ACHN (cell line): ENCODE results near the gene MARS1.
"Not testable (repeated sequence)": the region's sequence is repeated elsewhere in the genome, so short reads cannot be mapped to it uniquely, and the experiment has no call there.

Experiments
- DNase-seq: peaks from one replicate; pipeline ENCODE4 v3.0.0-alpha.2; 2015
- in situ Hi-C: cut with HindIII; loops from 2 replicates; pipeline ENCODE4 v1.10.0; 2017; ENCODE audit warnings: low sequenced_read_pairs, low pct_ligation_motif_present, low pct_unique_long_range_greater_than_20kb

The MARS1 gene

DNA sequence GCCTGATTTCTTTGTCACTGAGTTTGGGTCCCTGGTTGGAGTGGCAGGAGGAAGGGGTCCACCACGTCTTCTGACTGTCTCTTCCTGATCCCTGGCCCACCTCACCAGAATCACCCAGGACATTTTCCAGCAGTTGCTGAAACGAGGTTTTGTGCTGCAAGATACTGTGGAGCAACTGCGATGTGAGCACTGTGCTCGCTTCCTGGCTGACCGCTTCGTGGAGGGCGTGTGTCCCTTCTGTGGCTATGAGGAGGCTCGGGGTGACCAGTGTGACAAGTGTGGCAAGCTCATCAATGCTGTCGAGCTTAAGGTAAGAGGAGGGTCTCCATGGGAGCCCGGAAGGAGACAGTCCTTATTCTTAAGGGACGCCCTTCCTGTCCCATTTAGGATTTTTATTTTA lies 12.3 kb downstream of the MARS1 start:
- in situ Hi-C loops, result no loop called here
- no peak for DNase-seq

DNA sequence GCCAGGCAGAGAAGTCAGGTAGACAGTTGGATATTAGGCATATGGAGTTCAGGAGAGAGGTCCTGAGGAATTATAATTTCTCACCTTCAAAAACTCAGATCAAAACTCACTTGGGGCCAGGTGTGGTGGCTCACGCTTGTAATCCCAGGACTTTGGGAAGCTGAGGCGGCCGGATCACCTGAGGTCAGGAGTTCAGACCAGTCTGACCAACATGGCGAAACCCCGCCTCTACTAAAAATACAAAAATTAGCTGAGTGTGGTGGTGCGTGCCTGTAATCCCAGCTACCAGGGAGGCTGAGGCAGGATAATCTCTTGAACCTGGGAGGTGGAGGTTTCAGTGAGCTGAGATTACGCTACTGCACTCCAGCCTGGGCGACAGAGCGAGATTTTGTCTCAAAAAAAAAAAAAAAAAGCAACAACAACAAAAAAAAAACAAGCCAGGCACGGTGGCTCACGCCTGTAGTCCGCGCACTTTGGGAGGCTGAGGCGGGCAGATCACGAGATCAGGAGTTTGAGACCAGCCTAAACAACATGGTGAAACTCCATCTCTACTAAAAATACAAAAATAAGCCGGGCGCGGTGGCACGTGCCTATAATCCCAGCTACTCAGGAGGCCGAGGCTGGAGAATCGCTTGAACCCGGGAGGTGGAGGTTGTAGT lies 14.6 kb downstream of the MARS1 start:
- in situ Hi-C loops, DNase-seq: not testable (repeated sequence)

DNA sequence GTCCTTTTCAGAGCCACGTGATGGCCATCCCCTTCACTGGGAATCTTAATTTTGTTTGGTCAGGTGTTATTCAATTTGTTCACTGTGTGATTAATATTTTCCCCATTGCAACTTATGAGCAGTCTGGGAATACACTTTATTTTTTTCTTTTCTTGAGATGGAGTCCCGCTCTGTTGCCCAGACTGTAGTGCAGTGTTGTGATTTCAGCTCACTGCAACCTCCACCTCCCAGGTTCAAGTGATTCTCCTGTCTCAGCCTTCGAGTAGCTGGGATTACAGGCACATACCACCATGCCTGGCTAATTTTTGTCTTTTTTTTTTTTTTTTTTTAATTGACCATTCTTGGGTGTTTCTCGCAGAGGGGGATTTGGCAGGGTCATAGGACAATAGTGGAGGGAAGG lies 18.7 kb downstream of the MARS1 start:
- in situ Hi-C loops, DNase-seq: not testable (repeated sequence)

DNA sequence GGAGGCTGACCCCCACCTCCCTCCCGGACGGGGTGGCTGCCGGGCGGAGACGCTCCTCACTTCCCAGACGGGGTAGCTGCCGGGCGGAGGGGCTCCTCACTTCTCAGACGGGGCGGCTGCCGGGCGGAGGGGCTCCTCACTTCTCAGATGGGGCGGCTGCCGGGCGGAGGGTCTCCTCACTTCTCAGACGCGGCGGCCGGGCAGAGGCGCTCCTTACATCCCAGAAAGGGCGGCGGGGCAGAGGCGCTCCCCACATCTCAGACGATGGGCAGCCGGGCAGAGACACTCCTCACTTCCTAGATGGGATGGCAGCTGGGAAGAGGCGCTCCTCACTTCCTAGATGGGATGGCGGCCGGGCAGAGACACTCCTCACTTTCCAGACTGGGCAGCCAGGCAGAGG lies 19.9 kb downstream of the MARS1 start:
- in situ Hi-C loops, DNase-seq: not testable (repeated sequence)

DNA sequence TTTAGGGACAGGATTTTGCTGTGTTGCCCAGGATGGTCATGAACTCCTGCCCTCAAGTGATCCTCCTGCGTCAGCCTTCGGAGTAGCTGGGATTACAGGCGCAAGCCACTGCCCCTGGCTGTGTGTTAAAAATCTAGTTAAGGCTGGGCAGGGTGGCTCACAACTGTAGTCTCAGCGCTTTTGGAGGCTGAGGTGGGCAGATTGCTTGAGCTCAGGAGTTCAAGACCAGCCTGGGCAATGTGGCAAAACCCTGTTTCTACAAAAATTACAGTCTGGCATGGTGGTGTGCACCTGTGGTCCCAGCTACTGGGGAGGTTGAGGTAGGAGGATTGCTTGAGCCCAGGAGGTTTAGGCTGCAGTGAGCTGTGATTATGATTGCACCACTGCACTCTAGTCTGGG lies 23.3 kb downstream of the MARS1 start:
- DNase-seq, result no peak
- in situ Hi-C loops, result no loop called here

DNA sequence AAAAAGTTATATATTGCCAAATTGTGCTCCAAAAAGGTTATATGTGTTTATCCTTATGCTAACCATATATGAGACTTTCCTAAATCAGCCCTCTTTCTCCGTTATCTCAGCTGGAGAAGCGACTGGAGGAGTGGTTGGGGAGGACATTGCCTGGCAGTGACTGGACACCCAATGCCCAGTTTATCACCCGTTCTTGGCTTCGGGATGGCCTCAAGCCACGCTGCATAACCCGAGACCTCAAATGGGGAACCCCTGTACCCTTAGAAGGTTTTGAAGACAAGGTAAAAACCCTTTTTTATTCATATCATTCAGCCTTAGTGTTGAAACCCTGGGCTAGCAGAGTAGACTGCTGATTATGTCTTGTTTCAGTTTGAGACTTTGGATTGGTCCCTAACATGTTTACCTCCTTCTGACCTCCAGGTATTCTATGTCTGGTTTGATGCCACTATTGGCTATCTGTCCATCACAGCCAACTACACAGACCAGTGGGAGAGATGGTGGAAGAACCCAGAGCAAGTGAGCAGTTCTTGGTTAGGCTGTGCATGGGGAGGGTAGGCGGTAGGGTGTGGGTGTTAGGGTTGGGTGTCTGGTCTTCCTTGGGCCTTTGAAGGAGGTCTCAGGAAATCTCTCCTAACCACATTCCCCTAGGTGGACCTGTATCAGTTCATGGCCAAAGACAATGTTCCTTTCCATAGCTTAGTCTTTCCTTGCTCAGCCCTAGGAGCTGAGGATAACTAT lies 23.9 kb downstream of the MARS1 start:
- in situ Hi-C loops, result no loop called here
- no peak for DNase-seq

DNA sequence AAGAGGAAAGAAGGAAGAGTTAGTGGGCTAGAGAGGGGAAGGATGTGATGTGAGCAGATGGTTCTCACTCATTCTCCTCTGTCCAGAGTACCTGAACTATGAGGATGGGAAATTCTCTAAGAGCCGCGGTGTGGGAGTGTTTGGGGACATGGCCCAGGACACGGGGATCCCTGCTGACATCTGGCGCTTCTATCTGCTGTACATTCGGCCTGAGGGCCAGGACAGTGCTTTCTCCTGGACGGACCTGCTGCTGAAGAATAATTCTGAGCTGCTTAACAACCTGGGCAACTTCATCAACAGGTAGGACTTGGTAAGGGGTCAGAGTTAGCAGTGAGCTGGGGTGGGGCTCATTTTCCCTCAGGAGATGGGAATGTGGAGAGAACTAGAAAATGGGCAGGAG lies 24.8 kb downstream of the MARS1 start:
- in situ Hi-C loops, result no loop called here
- no peak for DNase-seq

DNA sequence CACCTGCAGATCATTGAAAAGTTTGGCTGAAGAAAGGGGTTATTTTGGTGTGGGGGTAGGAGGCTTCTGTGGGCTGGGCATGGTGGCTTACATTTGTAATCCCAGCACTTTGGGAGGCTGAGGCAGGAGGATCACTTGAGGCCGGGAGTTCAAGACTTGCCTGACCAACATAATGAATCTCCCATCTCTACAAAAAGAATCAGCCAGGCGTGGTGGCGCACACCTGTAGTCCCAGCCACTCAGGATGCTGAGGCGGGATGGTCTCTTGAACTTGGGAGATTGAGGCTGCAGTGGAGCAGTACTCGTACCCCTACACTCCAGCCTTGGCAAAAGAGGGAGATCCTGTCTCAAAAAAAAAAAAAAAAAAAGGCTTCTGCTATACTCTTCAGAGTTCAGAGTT lies 25.4 kb downstream of the MARS1 start:
- DNase-seq, result no peak
- in situ Hi-C loops, result no loop called here

DNA sequence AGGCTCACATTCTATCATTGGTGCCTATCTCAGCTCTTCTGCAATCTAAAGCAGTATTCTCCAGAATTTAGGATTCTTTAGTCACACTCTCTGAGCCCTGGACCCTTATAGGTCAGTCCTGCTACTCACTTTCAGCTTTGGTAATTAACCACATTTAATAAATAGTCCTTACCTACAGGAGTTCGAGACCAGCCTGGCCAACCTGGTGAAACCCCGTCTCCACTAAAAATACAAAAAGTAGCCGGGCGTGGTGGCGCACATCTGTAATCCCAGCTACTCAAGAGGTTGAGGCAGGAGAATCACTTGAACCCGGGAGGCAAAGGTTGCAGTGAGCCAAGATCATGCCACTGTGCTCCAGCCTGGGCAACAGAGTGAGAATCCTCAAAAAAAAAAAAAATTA lies 25.8 kb downstream of the MARS1 start:
- DNase-seq, in situ Hi-C loops: not testable (repeated sequence)

DNA sequence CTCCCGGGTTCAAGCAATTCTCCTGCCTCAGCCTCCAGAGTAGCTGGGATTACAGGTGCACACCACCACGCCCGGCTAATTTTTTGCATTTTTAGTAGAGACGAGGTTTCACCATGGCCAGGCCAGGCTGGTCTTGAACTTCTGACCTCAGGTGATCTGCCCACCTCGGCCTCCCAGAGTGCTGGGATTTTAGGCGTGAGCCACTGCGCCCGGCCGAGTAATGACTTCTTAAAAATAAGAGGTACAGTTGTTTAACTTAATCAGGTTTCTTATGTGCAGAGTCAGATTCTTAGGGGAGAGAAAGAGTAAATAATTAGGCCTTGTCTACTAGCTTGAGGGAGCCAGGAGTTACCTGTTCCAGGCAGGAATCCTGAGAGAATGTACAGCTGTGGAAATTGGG lies 26.4 kb downstream of the MARS1 start:
- DNase-seq, in situ Hi-C loops: not testable (repeated sequence)

DNA sequence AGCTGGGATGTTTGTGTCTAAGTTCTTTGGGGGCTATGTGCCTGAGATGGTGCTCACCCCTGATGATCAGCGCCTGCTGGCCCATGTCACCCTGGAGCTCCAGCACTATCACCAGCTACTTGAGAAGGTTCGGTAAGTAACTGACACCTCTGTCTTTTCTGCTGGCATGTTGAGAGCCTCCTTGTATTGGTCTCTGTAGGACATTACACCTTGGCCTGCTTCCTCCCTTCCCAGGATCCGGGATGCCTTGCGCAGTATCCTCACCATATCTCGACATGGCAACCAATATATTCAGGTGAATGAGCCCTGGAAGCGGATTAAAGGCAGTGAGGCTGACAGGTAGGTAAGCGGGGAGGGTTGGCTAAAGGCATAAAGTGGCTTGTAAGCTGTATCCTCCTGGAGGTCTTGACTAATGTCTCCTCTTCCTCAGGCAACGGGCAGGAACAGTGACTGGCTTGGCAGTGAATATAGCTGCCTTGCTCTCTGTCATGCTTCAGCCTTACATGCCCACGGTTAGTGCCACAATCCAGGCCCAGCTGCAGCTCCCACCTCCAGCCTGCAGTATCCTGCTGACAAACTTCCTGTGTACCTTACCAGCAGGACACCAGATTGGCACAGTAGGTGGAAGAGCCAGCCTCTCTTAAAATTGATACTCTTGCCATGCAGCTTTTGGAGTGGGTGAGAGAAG lies 27.0 kb downstream of the MARS1 start:
- DNase-seq, result no peak
- in situ Hi-C loops, result no loop called here

DNA sequence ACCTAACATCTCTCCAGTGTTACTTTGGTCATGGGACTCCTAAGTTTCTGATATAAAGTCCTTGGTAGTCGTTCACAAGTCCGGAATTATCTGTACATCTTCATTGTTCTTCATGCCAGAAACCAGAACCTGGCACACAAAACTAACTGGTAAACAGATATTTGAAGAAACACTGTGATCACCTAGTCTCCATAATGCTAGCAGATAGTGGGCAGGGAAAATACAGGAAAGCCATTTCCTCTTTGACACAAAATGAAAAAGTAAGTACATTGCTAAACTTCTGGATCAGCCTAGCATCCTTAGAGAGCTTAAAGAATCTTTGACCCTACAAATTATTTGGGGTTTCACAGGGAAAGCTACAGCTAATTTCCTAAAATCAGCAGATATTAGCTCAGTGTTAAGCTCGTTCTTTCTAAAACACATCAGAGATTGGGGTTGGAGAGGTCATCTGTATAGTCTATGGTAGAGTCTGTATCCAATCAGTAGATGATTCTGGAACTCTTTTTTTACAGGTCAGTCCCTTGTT lies 27.6 kb downstream of the MARS1 start:
- no peak for DNase-seq
- in situ Hi-C loops, result no loop called here

DNA sequence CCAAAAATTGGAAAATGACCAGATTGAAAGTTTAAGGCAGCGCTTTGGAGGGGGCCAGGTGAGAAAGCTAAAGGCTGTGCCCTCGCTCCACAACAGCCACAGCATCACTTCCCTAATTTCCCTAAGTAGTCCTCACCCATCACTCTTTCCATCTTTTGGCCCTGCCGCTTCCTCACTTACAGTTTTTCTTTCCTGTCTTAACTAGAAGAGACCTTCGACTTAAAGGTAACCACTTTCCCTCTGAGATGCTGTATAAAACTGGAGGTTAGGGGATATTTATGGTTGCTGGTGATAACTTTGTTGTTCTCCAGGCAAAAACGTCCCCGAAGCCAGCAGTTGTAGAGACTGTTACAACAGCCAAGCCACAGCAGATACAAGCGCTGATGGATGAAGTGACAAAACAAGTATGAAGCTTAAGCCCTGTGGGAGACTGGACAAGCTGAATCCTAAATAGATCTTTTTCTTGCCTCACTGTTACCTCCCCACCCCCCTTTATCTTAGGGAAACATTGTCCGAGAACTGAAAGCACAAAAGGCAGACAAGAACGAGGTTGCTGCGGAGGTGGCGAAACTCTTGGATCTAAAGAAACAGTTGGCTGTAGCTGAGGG lies 28.2 kb downstream of the MARS1 start:
- in situ Hi-C loops, result no loop called here
- DNase-seq, result no peak

DNA sequence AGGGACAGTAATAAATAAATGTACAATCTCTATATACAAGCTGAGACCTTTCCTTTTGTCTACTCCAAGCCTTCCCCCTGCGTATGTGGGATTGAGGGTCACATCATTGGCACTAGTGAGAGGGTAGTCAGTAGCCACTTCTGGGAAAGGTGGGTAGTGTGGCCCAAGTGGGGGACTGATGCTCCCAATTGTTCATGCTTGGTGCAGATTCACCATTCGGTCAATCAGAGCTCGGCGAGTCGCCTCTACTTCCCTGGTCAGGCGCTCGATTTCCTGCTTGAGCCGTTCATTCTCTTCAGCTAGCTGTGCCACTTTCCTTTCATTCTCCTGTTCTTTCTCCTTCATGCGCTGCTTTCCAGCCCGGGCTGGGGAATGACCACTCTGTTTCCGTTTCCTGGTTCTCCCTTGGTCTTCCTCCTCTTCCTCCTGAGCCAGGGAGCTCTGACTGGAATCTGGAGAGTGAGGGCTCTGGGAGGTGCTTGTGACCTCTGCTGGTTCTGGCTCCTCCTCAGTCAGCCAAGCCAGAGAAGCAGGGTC lies 28.8 kb downstream of the MARS1 start:
- in situ Hi-C loops, result no loop called here
- DNase-seq, result no peak

DNA sequence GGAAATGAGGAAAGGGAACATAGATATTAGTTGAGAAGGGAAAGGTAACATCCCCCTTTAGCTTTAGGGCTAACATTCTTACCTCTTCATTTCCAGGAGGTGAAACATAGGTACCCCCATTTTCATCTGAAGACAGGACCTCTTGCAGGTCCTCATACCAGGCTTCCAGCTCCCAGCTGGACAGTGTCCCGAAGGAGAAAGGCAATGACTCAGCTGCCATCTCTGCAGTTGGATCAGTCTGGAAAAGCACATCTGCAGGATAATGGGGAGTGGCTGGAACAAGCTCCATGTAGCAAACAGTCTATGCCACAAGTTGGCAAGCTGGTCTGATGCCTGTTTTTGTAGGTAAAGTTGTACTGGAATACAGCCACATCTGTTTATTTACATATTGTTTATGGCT lies 29.3 kb downstream of the MARS1 start:
- DNase-seq, result peak; percentile 39
- in situ Hi-C loops, result no loop called here

DNA sequence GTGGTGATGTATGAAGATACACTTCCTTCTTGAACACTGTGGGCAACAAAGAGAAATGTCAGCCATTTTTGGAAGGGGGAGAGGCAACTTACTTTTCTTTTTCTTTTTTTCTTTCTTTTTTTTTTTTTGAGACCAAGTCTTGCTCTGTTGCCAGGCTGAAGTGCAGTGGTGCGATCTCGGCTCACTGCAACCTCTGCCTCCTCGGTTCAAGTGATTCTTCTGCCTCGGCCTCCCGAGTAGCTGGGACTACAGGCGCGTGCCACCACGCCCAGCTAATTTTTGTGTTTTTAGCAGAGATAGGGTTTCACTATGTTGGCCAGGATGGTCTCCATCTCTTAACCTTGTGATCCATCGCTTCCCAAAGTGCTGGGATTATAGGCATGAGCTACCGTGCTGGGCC lies 29.9 kb downstream of the MARS1 start:
- in situ Hi-C loops, DNase-seq: not testable (repeated sequence)

DNA sequence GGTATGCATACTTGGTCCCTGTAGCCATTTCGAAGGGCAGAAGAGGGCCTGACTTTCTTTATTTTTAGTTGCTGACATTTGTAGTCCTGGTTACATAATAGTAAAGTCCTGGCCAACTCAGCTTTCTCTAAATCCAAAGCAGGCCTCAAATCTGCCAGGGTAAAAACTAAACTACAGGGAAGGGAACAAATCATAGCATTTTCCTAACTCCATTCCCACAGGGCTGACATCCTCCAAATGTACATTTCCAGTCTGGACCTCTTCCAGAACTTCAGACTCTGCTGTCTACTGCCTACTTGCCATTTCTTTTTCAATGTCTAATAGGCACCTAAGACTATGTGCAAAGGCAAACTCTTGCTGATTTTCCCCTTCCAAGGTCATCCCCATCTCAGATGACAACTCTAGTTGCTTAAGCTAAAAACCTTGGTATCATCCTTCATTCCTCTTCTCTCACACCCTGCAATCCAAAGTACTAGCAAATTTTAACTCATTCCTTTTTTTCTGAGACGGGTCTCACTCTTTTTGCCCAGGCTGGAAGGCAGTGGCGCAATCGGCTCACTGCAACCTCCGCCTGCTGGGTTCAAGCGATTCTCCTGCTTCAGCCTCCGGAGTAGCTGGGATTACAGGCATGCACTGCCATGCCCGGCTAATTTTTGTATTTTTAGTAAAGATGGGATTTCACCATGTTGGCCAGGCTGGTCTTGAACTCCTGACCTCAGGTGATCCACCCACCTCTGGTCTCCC lies 30.5 kb downstream of the MARS1 start:
- in situ Hi-C loops, result no loop called here
- no peak for DNase-seq
